Measurements from ENCODE around the gene WHRN.

Gene WHRN

DNA sequence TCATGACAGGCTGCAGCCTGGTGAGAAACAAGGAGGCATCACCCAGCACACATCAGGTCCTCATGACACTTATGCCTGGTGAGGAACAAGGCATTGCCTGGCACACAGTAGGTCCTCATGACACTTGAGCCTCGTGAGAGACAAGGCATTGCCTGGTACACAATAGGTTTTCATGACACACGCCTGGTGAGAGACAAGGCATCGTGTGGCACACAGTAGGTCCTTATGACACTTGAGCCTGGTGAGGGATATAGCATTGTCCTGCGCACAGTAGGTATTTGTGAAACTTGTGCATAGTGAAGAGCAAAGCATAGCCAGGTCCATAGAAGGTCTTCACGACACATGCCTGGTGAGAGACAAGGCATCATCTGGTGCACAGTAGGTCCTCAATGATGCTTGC is 23.5 kb downstream of the WHRN start:
- Histone ChIP-seq H3K27me3 (ENCODE audit: insufficient read depth, low read length) (no peaks in the 10 kb centered on the region), H3K4me1 (ENCODE audit: control insufficient read depth, insufficient read depth, low read length, unreplicated experiment) (peaks cover 22% of the 10 kb centered on the region), H3K27ac (ENCODE audit: low read depth, low read length) (no peak overlapping the region), H3K36me3 (ENCODE audit: insufficient read depth, low read length) (no peaks in the 10 kb centered on the region), H2AFZ (ENCODE audit: low read length, unreplicated experiment) (no peak overlapping the region), H3K79me2 (ENCODE audit: control insufficient read depth, insufficient read depth, low read length, unreplicated experiment) (no peaks in the 10 kb centered on the region), H3K4me3 (ENCODE audit: low read depth, low read length) (no peak overlapping the region)

GRCh38 chr9:114480746-114481435 is 24.4 kb downstream of the WHRN start:
- Histone ChIP-seq H3K79me2 (ENCODE audit: control insufficient read depth, insufficient read depth, low read length, unreplicated experiment) (no peaks in the 10 kb centered on the region), H3K4me1 (ENCODE audit: control insufficient read depth, insufficient read depth, low read length, unreplicated experiment) (peaks cover 17% of the 10 kb centered on the region), H3K4me3 (ENCODE audit: low read depth, low read length) (no peak overlapping the region), H3K27me3 (ENCODE audit: insufficient read depth, low read length) (no peaks in the 10 kb centered on the region), H3K36me3 (ENCODE audit: insufficient read depth, low read length) (no peaks in the 10 kb centered on the region), H2AFZ (ENCODE audit: low read length, unreplicated experiment) (no peak overlapping the region), H3K27ac (ENCODE audit: low read depth, low read length) (no peak overlapping the region)

DNA sequence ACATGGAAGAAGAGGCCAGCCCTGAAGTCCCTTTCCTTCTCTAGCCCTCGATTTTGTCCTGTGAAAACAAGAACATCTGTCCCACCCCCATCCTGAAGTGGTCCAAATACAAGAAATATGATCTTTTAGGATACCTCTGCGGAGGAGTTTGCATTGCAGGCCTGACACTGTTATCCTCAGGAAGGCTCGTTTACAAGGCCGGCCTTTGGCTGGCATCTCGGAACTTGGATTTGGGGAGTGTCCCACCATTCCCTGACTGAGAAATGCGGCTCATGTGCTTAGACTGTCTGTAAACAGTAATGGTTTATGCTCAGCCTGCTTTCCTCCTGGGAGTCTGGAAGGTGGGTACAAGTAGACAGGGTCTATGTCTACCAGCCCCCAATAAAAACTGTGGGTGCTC is 26.4 kb downstream of the WHRN start:
- Histone ChIP-seq H3K36me3 (ENCODE audit: insufficient read depth, low read length) (no peaks in the 10 kb centered on the region), H3K27me3 (ENCODE audit: insufficient read depth, low read length) (no peaks in the 10 kb centered on the region), H3K4me1 (ENCODE audit: control insufficient read depth, insufficient read depth, low read length, unreplicated experiment) (peaks cover 3% of the 10 kb centered on the region), H3K27ac (ENCODE audit: low read depth, low read length) (no peak overlapping the region), H3K79me2 (ENCODE audit: control insufficient read depth, insufficient read depth, low read length, unreplicated experiment) (no peaks in the 10 kb centered on the region), H3K4me3 (ENCODE audit: low read depth, low read length) (no peak overlapping the region), H2AFZ (ENCODE audit: low read length, unreplicated experiment) (no peak overlapping the region)

DNA sequence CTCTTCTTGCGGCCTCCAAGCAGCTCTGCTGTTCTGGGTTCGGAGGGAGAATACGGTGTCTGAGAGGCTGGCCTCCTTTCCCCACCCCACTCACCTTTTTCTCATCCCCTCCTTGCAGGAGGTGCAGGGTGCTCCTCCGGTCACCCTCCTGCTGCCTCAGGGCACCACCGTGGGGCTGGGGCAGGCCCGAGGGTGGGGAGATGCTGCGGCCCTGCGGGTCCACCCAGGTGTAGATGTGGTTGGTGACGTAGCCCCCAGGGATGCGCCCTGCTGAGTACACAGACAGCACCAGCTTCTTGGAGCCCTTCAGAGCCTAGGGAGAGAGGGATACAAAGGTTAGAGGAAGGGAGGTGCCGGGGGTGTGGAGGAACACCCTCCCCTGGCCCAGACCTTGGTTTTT is 26.8 kb downstream of the WHRN start:
- no peak overlapping the region for H2AFZ ChIP-seq (ENCODE audit: low read length, unreplicated experiment)
- H3K4me3 ChIP-seq (ENCODE audit: low read depth, low read length): no peak overlapping the region
- H3K27me3 ChIP-seq (ENCODE audit: insufficient read depth, low read length): no peaks in the 10 kb centered on the region
- H3K79me2 ChIP-seq (ENCODE audit: control insufficient read depth, insufficient read depth, low read length, unreplicated experiment): no peaks in the 10 kb centered on the region
- H3K36me3 ChIP-seq (ENCODE audit: insufficient read depth, low read length): no peaks in the 10 kb centered on the region
- no peak overlapping the region for H3K27ac ChIP-seq (ENCODE audit: low read depth, low read length)
- H3K4me1 ChIP-seq (ENCODE audit: control insufficient read depth, insufficient read depth, low read length, unreplicated experiment): peaks cover 3% of the 10 kb centered on the region

DNA sequence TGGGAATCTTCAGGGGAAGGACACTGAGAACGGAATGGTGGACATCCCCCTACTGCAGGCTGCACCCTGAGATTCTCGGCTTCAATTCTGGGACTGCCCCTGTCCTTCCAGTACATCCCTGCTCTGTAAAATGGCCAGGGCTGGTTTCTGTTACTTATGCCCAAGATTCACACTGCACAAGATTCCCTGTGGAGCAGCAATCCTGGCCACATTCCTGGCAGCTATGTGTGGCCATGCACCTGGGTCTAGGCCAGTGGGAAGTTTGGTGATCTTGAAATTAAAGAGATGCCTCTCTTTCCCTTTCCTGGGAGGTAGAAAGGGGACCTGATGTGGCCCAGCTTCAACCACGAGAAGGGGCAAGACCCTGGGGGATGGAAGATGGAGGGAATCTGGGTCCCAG is 27.6 kb downstream of the WHRN start:
- Histone ChIP-seq H3K4me3 (ENCODE audit: low read depth, low read length) (no peak overlapping the region), H3K27me3 (ENCODE audit: insufficient read depth, low read length) (no peaks in the 10 kb centered on the region), H3K27ac (ENCODE audit: low read depth, low read length) (no peak overlapping the region), H3K36me3 (ENCODE audit: insufficient read depth, low read length) (no peaks in the 10 kb centered on the region), H3K4me1 (ENCODE audit: control insufficient read depth, insufficient read depth, low read length, unreplicated experiment) (peaks cover 6% of the 10 kb centered on the region), H3K79me2 (ENCODE audit: control insufficient read depth, insufficient read depth, low read length, unreplicated experiment) (no peaks in the 10 kb centered on the region), H2AFZ (ENCODE audit: low read length, unreplicated experiment) (no peak overlapping the region)

DNA sequence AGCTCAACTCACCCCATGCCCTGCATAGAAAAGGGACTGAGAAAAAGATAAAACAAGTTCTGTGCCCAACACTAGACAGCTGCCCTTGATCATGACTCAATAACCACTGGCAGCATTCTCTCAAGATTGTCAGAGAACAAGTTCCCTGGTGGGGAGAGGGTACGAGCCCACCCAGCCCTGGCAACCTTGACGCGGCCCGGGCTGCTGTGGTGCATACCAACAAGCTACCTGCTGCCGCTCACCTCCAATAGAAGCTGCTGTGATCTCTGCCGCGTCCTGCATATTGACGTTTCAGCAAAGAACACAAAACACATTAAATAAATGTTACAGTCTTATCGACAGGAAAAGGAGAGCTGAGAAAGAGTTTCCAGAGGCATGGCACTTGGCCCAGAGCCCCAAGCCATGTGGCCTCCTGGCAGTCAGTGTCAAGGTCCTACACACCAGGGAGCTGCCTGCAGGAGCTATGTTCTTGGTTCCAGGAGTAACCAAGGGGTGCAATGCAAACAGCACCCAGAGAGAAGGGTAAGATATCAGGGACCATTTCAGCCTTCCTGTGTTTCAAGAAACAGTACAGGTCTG is 28.3 kb downstream of the WHRN start:
- H3K4me3 ChIP-seq (ENCODE audit: low read depth, low read length): no peak overlapping the region
- H3K27ac ChIP-seq (ENCODE audit: low read depth, low read length): no peak overlapping the region
- H3K36me3 ChIP-seq (ENCODE audit: insufficient read depth, low read length): no peaks in the 10 kb centered on the region
- no peaks in the 10 kb centered on the region for H3K79me2 ChIP-seq (ENCODE audit: control insufficient read depth, insufficient read depth, low read length, unreplicated experiment)
- no peaks in the 10 kb centered on the region for H3K27me3 ChIP-seq (ENCODE audit: insufficient read depth, low read length)
- H2AFZ ChIP-seq (ENCODE audit: low read length, unreplicated experiment): no peak overlapping the region
- peaks cover 9% of the 10 kb centered on the region for H3K4me1 ChIP-seq (ENCODE audit: control insufficient read depth, insufficient read depth, low read length, unreplicated experiment)

DNA sequence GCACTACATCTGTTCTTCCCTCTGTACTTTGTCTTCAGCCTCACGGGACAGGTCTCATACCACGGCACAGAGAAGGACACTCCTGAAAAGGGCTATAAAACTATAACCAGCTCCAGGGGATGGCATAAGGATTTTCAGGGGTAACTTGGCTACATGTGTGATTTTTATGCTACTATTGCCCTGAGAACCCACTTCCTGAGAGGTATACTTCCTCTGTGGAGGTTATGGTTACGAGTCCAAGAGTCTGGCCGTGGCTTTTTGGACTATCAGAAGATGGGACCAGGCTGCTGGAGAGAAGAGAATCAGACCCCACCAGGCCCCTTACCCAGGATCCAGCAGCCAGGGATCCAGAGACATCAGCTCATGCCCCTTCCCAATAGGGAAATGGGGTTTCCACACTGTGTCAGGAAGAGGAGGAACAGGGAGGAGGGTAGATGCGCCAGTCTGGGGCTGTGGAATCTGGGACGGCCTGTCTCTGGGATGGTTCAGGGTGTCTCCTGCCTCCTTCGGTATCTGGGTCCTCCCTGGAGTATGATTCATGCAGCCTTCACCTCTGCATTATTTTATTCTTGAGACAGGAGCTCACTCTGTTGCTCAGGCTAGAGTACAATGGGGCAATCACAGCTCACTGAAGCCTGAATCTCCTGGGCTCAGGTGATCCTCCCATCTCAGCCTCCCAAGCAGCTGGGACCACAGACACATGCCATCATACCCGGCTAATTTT is 29.7 kb downstream of the WHRN start:
- H2AFZ ChIP-seq (ENCODE audit: low read length, unreplicated experiment): no peak overlapping the region
- H3K4me3 ChIP-seq (ENCODE audit: low read depth, low read length): no peak overlapping the region
- peaks cover 6% of the 10 kb centered on the region for H3K4me1 ChIP-seq (ENCODE audit: control insufficient read depth, insufficient read depth, low read length, unreplicated experiment)
- H3K79me2 ChIP-seq (ENCODE audit: control insufficient read depth, insufficient read depth, low read length, unreplicated experiment): no peaks in the 10 kb centered on the region
- H3K36me3 ChIP-seq (ENCODE audit: insufficient read depth, low read length): no peaks in the 10 kb centered on the region
- no peaks in the 10 kb centered on the region for H3K27me3 ChIP-seq (ENCODE audit: insufficient read depth, low read length)
- H3K27ac ChIP-seq (ENCODE audit: low read depth, low read length): no peak overlapping the region

DNA sequence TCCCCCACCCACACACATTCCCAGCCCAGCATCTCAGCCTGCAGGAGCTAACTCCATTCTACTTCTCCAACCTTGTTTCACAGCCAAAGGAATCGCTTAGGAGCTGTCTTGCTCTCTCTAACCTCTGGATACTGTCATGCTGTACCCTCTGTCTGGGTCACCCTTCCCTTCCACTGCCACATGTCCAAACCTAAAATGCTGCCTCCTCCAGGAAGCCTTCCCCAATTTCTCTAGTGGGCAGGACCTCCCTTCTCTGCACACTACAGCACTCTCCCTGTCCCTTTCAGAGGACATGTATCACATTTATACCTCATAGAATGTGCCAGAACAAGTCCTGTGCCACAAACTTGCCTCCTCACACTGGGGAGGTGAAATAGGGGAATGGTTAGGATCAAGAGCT is 30.8 kb downstream of the WHRN start:
- H3K36me3 ChIP-seq (ENCODE audit: insufficient read depth, low read length): no peaks in the 10 kb centered on the region
- H3K27ac ChIP-seq (ENCODE audit: low read depth, low read length): no peak overlapping the region
- no peak overlapping the region for H3K4me3 ChIP-seq (ENCODE audit: low read depth, low read length)
- H3K79me2 ChIP-seq (ENCODE audit: control insufficient read depth, insufficient read depth, low read length, unreplicated experiment): no peaks in the 10 kb centered on the region
- H3K4me1 ChIP-seq (ENCODE audit: control insufficient read depth, insufficient read depth, low read length, unreplicated experiment): peaks cover 6% of the 10 kb centered on the region
- no peaks in the 10 kb centered on the region for H3K27me3 ChIP-seq (ENCODE audit: insufficient read depth, low read length)
- H2AFZ ChIP-seq (ENCODE audit: low read length, unreplicated experiment): no peak overlapping the region

DNA sequence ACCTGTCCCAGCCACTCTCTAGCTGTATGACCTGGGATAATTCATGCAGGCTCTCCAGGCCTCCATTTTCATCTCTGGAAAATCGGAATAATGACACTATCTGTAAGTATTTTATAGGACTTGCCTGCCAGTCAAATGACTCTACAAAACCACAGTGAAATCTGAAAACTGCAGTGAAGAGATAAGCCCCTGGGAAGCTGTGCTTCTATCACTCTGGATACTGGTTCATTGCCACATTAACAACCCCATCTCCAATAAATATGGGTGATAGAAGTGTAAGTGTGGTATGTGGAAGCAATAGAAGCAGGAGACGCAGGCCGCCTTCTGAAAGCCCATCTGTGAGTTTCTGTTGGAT is 31.8 kb downstream of the WHRN start:
- H3K79me2 ChIP-seq (ENCODE audit: control insufficient read depth, insufficient read depth, low read length, unreplicated experiment): no peaks in the 10 kb centered on the region
- H2AFZ ChIP-seq (ENCODE audit: low read length, unreplicated experiment): no peak overlapping the region
- H3K27me3 ChIP-seq (ENCODE audit: insufficient read depth, low read length): no peaks in the 10 kb centered on the region
- no peaks in the 10 kb centered on the region for H3K36me3 ChIP-seq (ENCODE audit: insufficient read depth, low read length)
- H3K27ac ChIP-seq (ENCODE audit: low read depth, low read length): no peak overlapping the region
- H3K4me1 ChIP-seq (ENCODE audit: control insufficient read depth, insufficient read depth, low read length, unreplicated experiment): peaks cover 6% of the 10 kb centered on the region
- H3K4me3 ChIP-seq (ENCODE audit: low read depth, low read length): no peak overlapping the region

DNA sequence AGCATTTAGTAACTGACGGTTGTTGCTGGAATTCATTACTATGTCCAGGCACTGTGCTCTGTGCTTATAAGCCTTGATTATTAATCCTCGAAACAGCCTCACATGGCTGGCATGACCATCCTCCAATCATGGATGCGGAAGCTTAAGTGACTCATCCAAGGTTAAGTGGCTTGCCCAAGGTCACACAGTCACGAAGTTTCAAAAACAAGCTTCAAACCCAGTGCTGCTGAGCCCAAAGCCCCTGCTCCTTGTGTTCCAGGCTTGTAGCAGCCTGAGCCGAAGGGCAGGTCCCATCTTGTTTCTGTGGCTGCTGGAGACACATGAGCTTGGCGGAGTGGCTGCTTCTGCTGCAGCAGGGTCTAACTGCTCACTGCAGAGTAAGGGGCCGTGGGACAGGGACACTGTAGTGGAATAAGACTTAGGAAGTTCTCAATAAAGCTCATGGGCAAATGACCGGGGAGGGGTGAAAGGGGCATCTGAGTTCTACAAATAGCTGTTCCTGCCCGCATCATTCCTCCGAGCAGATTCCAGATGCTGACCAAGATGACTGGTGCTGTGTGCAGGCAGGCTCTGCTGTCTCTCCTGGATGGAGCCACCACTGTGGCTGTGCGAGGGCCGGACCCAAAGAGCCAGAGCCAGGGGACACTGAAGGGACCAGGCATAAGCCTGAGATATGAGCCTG is 32.4 kb downstream of the WHRN start:
- no peaks in the 10 kb centered on the region for H3K79me2 ChIP-seq (ENCODE audit: control insufficient read depth, insufficient read depth, low read length, unreplicated experiment)
- H2AFZ ChIP-seq (ENCODE audit: low read length, unreplicated experiment): no peak overlapping the region
- no peaks in the 10 kb centered on the region for H3K27me3 ChIP-seq (ENCODE audit: insufficient read depth, low read length)
- H3K4me1 ChIP-seq (ENCODE audit: control insufficient read depth, insufficient read depth, low read length, unreplicated experiment): peaks cover 6% of the 10 kb centered on the region
- H3K27ac ChIP-seq (ENCODE audit: low read depth, low read length): no peak overlapping the region
- H3K4me3 ChIP-seq (ENCODE audit: low read depth, low read length): no peak overlapping the region
- H3K36me3 ChIP-seq (ENCODE audit: insufficient read depth, low read length): no peaks in the 10 kb centered on the region

Data from ACC112 (cell line).